ENCODE data around the gene MEAK7.

Gene MEAK7

GRCh38 chr16:84511831-84512230 lies 7.4 kb upstream of the MEAK7 start:
- DNase-seq: no peak

- peak; percentile 91 to 95 for DNase-seq
Measured at GRCh38 chr16:84511180-84511800, 6.8 kb upstream of the MEAK7 start.

- no peak for DNase-seq
Measured at GRCh38 chr16:84509032-84509950, 4.8 kb upstream of the MEAK7 start.

GRCh38 chr16:84508502-84508901 lies 4.0 kb upstream of the MEAK7 start:
- no peak for DNase-seq

GRCh38 chr16:84507011-84507982 lies 2.8 kb upstream of the MEAK7 start:
- DNase-seq: peak; percentile 40 to 42

GRCh38 chr16:84505249-84506187 lies 1.1 kb upstream of the MEAK7 start:
- no peak for DNase-seq

- DNase-seq: no peak
Measured at GRCh38 chr16:84503751-84504395, 586 bp downstream of the MEAK7 start.

- no peak for DNase-seq
Measured at GRCh38 chr16:84502581-84502980, 1.9 kb downstream of the MEAK7 start.

- no peak for DNase-seq
Measured at GRCh38 chr16:84502075-84502474, 2.4 kb downstream of the MEAK7 start.

GRCh38 chr16:84501077-84501735 lies 3.3 kb downstream of the MEAK7 start:
- DNase-seq: no peak

GRCh38 chr16:84500531-84500930 lies 3.9 kb downstream of the MEAK7 start:
- no peak for DNase-seq

GRCh38 chr16:84499638-84500037 lies 4.8 kb downstream of the MEAK7 start:
- no peak for DNase-seq

GRCh38 chr16:84498859-84499620 lies 5.4 kb downstream of the MEAK7 start:
- no peak for DNase-seq

GRCh38 chr16:84498223-84498610 lies 6.2 kb downstream of the MEAK7 start:
- DNase-seq: no peak

- peak in 1 of 2 experiments; percentile 5 for DNase-seq
Measured at GRCh38 chr16:84497418-84498222, 6.8 kb downstream of the MEAK7 start.

GRCh38 chr16:84496991-84497390 lies 7.5 kb downstream of the MEAK7 start:
- DNase-seq: peak in 1 of 2 experiments; percentile 1

- no peak for DNase-seq
Measured at GRCh38 chr16:84495506-84495905, 9.0 kb downstream of the MEAK7 start.

- DNase-seq: no peak
Measured at GRCh38 chr16:84489131-84489530, 15.3 kb downstream of the MEAK7 start.

GRCh38 chr16:84487358-84487757 lies 17.1 kb downstream of the MEAK7 start:
- no peak for DNase-seq

Data from activated T-cell treated with anti-CD3 and anti-CD28 coated beads, Interleukin-2, amount 50 U/mL, for 48 hours (primary cell).